Measurements from ENCODE around the gene KLRC4.
A peak's percentile ranks its signal among the peaks of the same experiment; 100 is the strongest.

The KLRC4 gene

GRCh38 chr12:10363914-10364814 is 45.4 kb downstream of the KLRC4 start:
- TF ChIP-seq CTCF (IDR thresholded peaks at IDR 0.05; ENCODE audit: low read depth, low read length, missing control alignments): no peak
- in situ Hi-C loops (cut with HindIII; ENCODE audit: low sequenced_read_pairs): no loop called here
- DNase-seq (ENCODE audit: low read depth): no peak
- peak overlapping the region; percentile 45 for H3K4me3 ChIP-seq (ENCODE audit: low read depth, low read length)

- in situ Hi-C loops (cut with HindIII; ENCODE audit: low sequenced_read_pairs): no loop called here
- no peak for DNase-seq (ENCODE audit: low read depth)
- TF ChIP-seq CTCF (IDR thresholded peaks at IDR 0.05; ENCODE audit: low read depth, low read length, missing control alignments): no peak
- no peak overlapping the region for H3K4me3 ChIP-seq (ENCODE audit: low read depth, low read length)
Observed at GRCh38 chr12:10363658-10363913, 46.0 kb downstream of the KLRC4 start.

- H3K4me3 ChIP-seq (ENCODE audit: low read depth, low read length): no peak overlapping the region
- no peak for TF ChIP-seq CTCF (IDR thresholded peaks at IDR 0.05; ENCODE audit: low read depth, low read length, missing control alignments)
- DNase-seq (ENCODE audit: low read depth): no peak
- in situ Hi-C loops (cut with HindIII; ENCODE audit: low sequenced_read_pairs): no loop called here
Observed at GRCh38 chr12:10362828-10363657, 46.5 kb downstream of the KLRC4 start.

GRCh38 chr12:10362325-10362724 is 47.2 kb downstream of the KLRC4 start:
- in situ Hi-C loops (cut with HindIII; ENCODE audit: low sequenced_read_pairs): no loop called here
- no peak for TF ChIP-seq CTCF (IDR thresholded peaks at IDR 0.05; ENCODE audit: low read depth, low read length, missing control alignments)
- no peak for DNase-seq (ENCODE audit: low read depth)
- H3K4me3 ChIP-seq (ENCODE audit: low read depth, low read length): no peak overlapping the region

- in situ Hi-C loops (cut with HindIII; ENCODE audit: low sequenced_read_pairs): no loop called here
- no peak for TF ChIP-seq CTCF (IDR thresholded peaks at IDR 0.05; ENCODE audit: low read depth, low read length, missing control alignments)
- no peak overlapping the region for H3K4me3 ChIP-seq (ENCODE audit: low read depth, low read length)
- no peak for DNase-seq (ENCODE audit: low read depth)
Observed at GRCh38 chr12:10361622-10362021, 47.9 kb downstream of the KLRC4 start.

- DNase-seq (ENCODE audit: low read depth): no peak
- in situ Hi-C loops (cut with HindIII; ENCODE audit: low sequenced_read_pairs): no loop called here
- H3K4me3 ChIP-seq (ENCODE audit: low read depth, low read length): no peak overlapping the region
- TF ChIP-seq CTCF (IDR thresholded peaks at IDR 0.05; ENCODE audit: low read depth, low read length, missing control alignments): no peak
Observed at GRCh38 chr12:10361084-10361483, 48.5 kb downstream of the KLRC4 start.

Data from astrocyte of the cerebellum (primary cell).